HFF-Myc (cell line): ENCODE measurements around the gene VAMP2.

ENCODE experiments used
- DNase-seq: peaks from one replicate; pipeline ENCODE4 v3.0.0-alpha.2; 2011; ENCODE audit warnings: low read depth; ENCODE audit errors: extremely low read depth
- H3K4me3 ChIP-seq: replicated peaks from 2 replicates; pipeline ENCODE4 v1.5.1; 2011; ENCODE audit warnings: low read depth, mild to moderate bottlenecking, control low read depth, low read length
- CTCF ChIP-seq: IDR thresholded peaks from 2 replicates; pipeline ENCODE4 v1.5.1; 2012; ENCODE audit warnings: mild to moderate bottlenecking, low read depth, low read length, control low read depth; ENCODE audit errors: missing control alignments

Gene VAMP2

DNA sequence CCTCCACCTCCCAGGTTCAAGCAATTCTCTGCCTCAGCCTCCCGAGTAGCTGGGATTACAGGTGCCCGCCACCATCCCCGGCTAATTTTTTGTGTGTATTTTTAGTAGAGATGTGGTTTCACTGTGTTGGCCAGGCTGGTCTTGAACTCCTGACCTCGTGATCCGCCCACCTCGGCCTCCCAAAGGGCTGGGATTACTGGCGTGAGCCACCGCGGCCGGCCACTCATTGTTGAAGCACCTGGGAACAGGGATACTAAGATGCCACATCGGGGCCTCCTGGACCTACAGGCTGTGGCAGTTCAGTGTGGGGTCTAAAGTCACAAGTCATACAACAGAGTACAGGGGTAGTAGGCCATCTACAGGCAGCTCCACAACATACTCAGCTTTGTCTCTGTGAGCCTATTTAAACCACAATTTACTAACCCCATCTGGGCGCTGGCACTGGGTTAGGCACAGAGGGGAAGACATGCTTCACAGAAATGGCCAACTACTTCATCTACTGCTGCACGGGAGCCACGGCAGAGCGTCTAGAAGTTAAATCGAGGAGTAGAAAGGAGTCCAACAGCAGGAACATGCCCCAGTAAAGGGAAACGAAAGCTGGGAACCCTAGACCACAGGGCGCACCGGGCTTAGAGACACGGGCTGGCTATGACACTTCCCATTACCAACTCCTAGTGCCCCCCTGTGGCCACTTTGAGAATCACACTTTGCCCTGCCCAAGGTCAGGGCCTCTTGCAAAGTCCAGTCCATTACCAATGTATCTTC, 4.3 kb downstream of the VAMP2 start:
- no peak overlapping the region for H3K4me3 ChIP-seq
- peak; percentile 82 for TF ChIP-seq CTCF
- peak; percentile 78 for DNase-seq

- peak overlapping the region; percentile 67 for H3K4me3 ChIP-seq
- no peak for TF ChIP-seq CTCF
- peak; percentile 100 for DNase-seq
These were observed 6.3 kb downstream of the VAMP2 start for GRCh38 chr17:8156246-8156992.

DNA sequence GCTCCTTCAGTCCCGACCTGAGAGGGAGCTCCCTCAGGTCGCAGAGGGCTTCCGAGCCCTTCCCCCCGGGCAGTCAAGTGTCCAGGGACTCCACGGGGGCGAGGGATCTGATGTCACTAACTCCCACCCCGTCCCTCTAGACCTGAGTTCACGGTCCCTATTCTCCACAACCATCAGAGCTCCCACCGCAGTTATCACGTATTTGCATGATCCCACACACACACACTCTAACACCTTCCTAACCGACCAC, 6.8 kb downstream of the VAMP2 start:
- H3K4me3 ChIP-seq, result peak overlapping the region; percentile 67
- TF ChIP-seq CTCF, result no peak
- DNase-seq, result no peak

GRCh38 chr17:8155231-8155995, 7.3 kb downstream of the VAMP2 start:
- no peak for DNase-seq
- no peak for TF ChIP-seq CTCF
- H3K4me3 ChIP-seq, result peak overlapping the region; percentile 67

GRCh38 chr17:8154608-8155155, 8.1 kb downstream of the VAMP2 start:
- H3K4me3 ChIP-seq, result peak overlapping the region; percentile 23
- no peak for DNase-seq
- TF ChIP-seq CTCF, result no peak

GRCh38 chr17:8153957-8154607, 8.7 kb downstream of the VAMP2 start:
- H3K4me3 ChIP-seq, result peak overlapping the region; percentile 23; the same call in 1 of the 2 replicates
- peak; percentile 96 for DNase-seq
- no peak for TF ChIP-seq CTCF
